H9 (cell line): ENCODE data around the gene PTPN3. TPM values are rescaled to one million over a fixed set of nuclear protein-coding genes. Genes with fewer than 3 reads are reported as not detected.

Source experiments
- DNase-seq: peaks from one replicate; pipeline ENCODE4 v3.0.0-alpha.2; 2017
- H2AFZ ChIP-seq: one replicate; pipeline ENCODE4 v1.6.1; 2013; ENCODE audit warnings: mild to moderate bottlenecking, low read length, control low read depth, moderate library complexity
- H2AK5ac ChIP-seq: 2 replicates; pipeline ENCODE4 v1.6.1; 2013; ENCODE audit warnings: low read length, control low read depth, mixed read lengths; ENCODE audit not compliant: insufficient read length
- H2BK120ac ChIP-seq: one replicate; pipeline ENCODE4 v1.6.1; 2013; ENCODE audit warnings: low read depth, mild to moderate bottlenecking, low read length, control low read depth, inconsistent platforms; ENCODE audit not compliant: poor library complexity, severe bottlenecking
- H2BK12ac ChIP-seq: 2 replicates; pipeline ENCODE4 v1.6.1; 2013; ENCODE audit warnings: low read length, control low read depth, mixed read lengths, low read depth; ENCODE audit not compliant: insufficient read length
- H2BK15ac ChIP-seq: 2 replicates; pipeline ENCODE4 v1.6.1; 2013; ENCODE audit warnings: low read depth, low read length, control low read depth
- H2BK20ac ChIP-seq: one replicate; pipeline ENCODE4 v1.6.1; 2013; ENCODE audit warnings: low read depth, mild to moderate bottlenecking, low read length, control low read depth, inconsistent platforms; ENCODE audit not compliant: poor library complexity, severe bottlenecking
- H2BK5ac ChIP-seq: 2 replicates; pipeline ENCODE4 v1.6.1; 2013; ENCODE audit warnings: low read length, control low read depth, mixed read lengths; ENCODE audit not compliant: insufficient read length
- H3K14ac ChIP-seq: 2 replicates; pipeline ENCODE4 v1.6.1; 2013; ENCODE audit warnings: low read length, control low read depth; ENCODE audit not compliant: insufficient read depth
- H3K18ac ChIP-seq: 2 replicates; pipeline ENCODE4 v1.6.1; 2013; ENCODE audit warnings: low read depth, mild to moderate bottlenecking, mixed read lengths, low read length, control low read depth; ENCODE audit not compliant: insufficient read length
- H3K23ac ChIP-seq: 2 replicates; pipeline ENCODE4 v1.6.1; 2013; ENCODE audit warnings: low read length, control low read depth, mixed read lengths, low read depth; ENCODE audit not compliant: insufficient read length
- H3K23me2 ChIP-seq: 2 replicates; pipeline ENCODE4 v1.6.1; 2013; ENCODE audit warnings: low read depth, mild to moderate bottlenecking, mixed read lengths, low read length, control low read depth; ENCODE audit not compliant: insufficient read length, poor library complexity, severe bottlenecking
- H3K27ac ChIP-seq: 2 replicates; pipeline ENCODE4 v1.5.1; 2013; ENCODE audit warnings: low read length, control low read depth, mixed read lengths, low read depth; ENCODE audit not compliant: insufficient read length
- H3K27me3 ChIP-seq: 2 replicates; pipeline ENCODE4 v1.6.1; 2013; ENCODE audit warnings: low read length, control low read depth, inconsistent platforms; ENCODE audit not compliant: insufficient read depth
- H3K4ac ChIP-seq: 2 replicates; pipeline ENCODE4 v1.6.1; 2013; ENCODE audit warnings: low read depth, mild to moderate bottlenecking, control low read depth, inconsistent platforms, low read length, moderate library complexity
- H3K4me1 ChIP-seq: 2 replicates; pipeline ENCODE4 v1.6.1; 2013; ENCODE audit warnings: low read length, control low read depth, inconsistent platforms; ENCODE audit not compliant: insufficient read depth
- H3K4me2 ChIP-seq: 2 replicates; pipeline ENCODE4 v1.6.1; 2013; ENCODE audit warnings: low read length, control low read depth, mixed read lengths; ENCODE audit not compliant: insufficient read length, insufficient read depth
- H3K56ac ChIP-seq: 2 replicates; pipeline ENCODE4 v1.6.1; 2013; ENCODE audit warnings: low read depth, mild to moderate bottlenecking, mixed read lengths, low read length, control low read depth; ENCODE audit not compliant: insufficient read length
- H3K79me1 ChIP-seq: 2 replicates; pipeline ENCODE4 v1.6.1; 2013; ENCODE audit warnings: low read depth, mild to moderate bottlenecking, moderate library complexity, low read length, control low read depth, inconsistent platforms; ENCODE audit not compliant: insufficient read depth, poor library complexity, severe bottlenecking
- H3K79me2 ChIP-seq: 2 replicates; pipeline ENCODE4 v1.6.1; 2013; ENCODE audit warnings: low read length, control low read depth, inconsistent platforms; ENCODE audit not compliant: insufficient read depth
- H3K9ac ChIP-seq: 2 replicates; pipeline ENCODE4 v1.6.1; 2013; ENCODE audit warnings: low read length, control low read depth, mixed read lengths; ENCODE audit not compliant: insufficient read length; ENCODE audit errors: extremely low read depth
- H3K9me3 ChIP-seq: one replicate; pipeline ENCODE4 v1.6.1; 2013; ENCODE audit warnings: low read depth, low read length, inconsistent platforms; ENCODE audit not compliant: control insufficient read depth
- H3T11ph ChIP-seq: one replicate; pipeline ENCODE4 v1.6.1; 2013; ENCODE audit warnings: mild to moderate bottlenecking, low read length, control low read depth, inconsistent platforms
- H4K20me1 ChIP-seq: one replicate; pipeline ENCODE4 v1.6.1; 2013; ENCODE audit not compliant: control insufficient read depth, insufficient read length, insufficient read depth
- H4K5ac ChIP-seq: 2 replicates; pipeline ENCODE4 v1.6.1; 2013; ENCODE audit warnings: low read depth, mild to moderate bottlenecking, mixed read lengths, low read length, control low read depth; ENCODE audit not compliant: insufficient read length
- H4K8ac ChIP-seq: replicated peaks from 2 replicates; pipeline ENCODE4 v1.6.1; 2013; ENCODE audit warnings: low read length, control low read depth, mixed read lengths, low read depth; ENCODE audit not compliant: insufficient read length
- H4K91ac ChIP-seq: 2 replicates; pipeline ENCODE4 v1.6.1; 2013; ENCODE audit warnings: low read depth, mild to moderate bottlenecking, moderate library complexity, mixed read lengths, low read length, control low read depth; ENCODE audit not compliant: insufficient read length
- H3K27ac Mint-ChIP-seq, 3 experiments: 2 replicates in 2 of 3; 3 replicates in 1 of 3; pipeline ENCODE4 v1.8.0; 2020 to 2021; ENCODE audit warnings: mixed read lengths in 3 of 3, mild to moderate bottlenecking in 1 of 3, moderate library complexity in 1 of 3
- H3K27me3 Mint-ChIP-seq: 2 replicates; pipeline ENCODE4 v1.8.0; 2021; ENCODE audit warnings: low read depth, mild to moderate bottlenecking, moderate library complexity, mixed read lengths
- H3K36me3 Mint-ChIP-seq, 3 experiments: 2 replicates in 2 of 3; 3 replicates in 1 of 3; pipeline ENCODE4 v1.8.0; 2020 to 2021; ENCODE audit warnings: low read depth in 3 of 3, mixed read lengths in 3 of 3; ENCODE audit not compliant: insufficient read depth in 1 of 3
- H3K4me1 Mint-ChIP-seq, 2 experiments: 2 replicates each; pipeline ENCODE4 v1.8.0; 2020; ENCODE audit warnings: mixed read lengths in 2 of 2
- H3K4me3 Mint-ChIP-seq, 2 experiments: 2 replicates in 1 of 2; 3 replicates in 1 of 2; pipeline ENCODE4 v1.8.0; 2020 to 2021; ENCODE audit warnings: mild to moderate bottlenecking in 2 of 2, mixed read lengths in 2 of 2, moderate library complexity in 1 of 2
- H3K9me3 Mint-ChIP-seq, 2 experiments: 2 replicates in 1 of 2; 3 replicates in 1 of 2; pipeline ENCODE4 v1.8.0; 2020; ENCODE audit warnings: mild to moderate bottlenecking in 2 of 2, mixed read lengths in 2 of 2, moderate library complexity in 1 of 2
- WGBS: extraction: QIAGEN DNeasy Blood & Tissue Kit; methylation state at CpG from one replicate; pipeline ENCODE4 v1.1.7; 2013; ENCODE audit warnings: missing lambda C conversion rate, low lambda C conversion rate, mixed read lengths; ENCODE audit not compliant: insufficient read length; ENCODE audit errors: extremely low coverage; 5-methylcytosine and 5-hydroxymethylcytosine counted together
- total RNA-seq: library from RNA; stranded (reverse); gene quantifications from 2 replicates; pipeline ENCODE4 v1.2.1, GENCODE V29; 2021
- TF ChIP-seq, protein P1 (sequence below): fragments of 200-600 bp; sonication (generic); conservative IDR thresholded peaks from 3 replicates; pipeline ENCODE4 v1.8.0; 2021; ENCODE audit warnings: antibody characterized with exemption, mild to moderate bottlenecking

PTPN3 gene
- total RNA-seq, 1 experiment from 2014 or later: 2.6 TPM

DNA sequence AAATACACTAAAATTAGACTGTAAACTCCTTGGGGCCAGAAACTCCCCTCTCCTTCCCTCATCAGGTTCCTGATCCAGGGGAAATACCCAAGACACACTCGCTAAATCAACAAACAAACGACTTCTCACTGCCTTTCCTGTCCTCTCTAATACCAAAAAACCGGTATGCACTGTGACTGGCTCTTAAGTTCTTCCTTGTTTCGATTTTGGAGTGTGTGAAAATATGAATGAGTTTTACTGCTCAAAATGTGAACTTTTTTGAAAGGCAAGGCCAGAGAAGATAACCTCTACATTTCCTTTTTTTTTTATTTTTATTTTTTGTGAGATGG lies 96.2 kb downstream of the PTPN3 start:
- no peak overlapping the region for H3K23ac ChIP-seq
- H3K4me2 ChIP-seq: no peak overlapping the region
- H3K4me1 Mint-ChIP-seq: peaks cover 0 to 6% of the 10 kb centered on the region in 2 experiments; a peak in 3 of 4 replicates
- no peak overlapping the region for H3K9ac ChIP-seq
- no peak overlapping the region for H2BK12ac ChIP-seq
- H4K5ac ChIP-seq: no peak overlapping the region
- H3K18ac ChIP-seq: no peak overlapping the region
- H3K23me2 ChIP-seq: no peaks in the 10 kb centered on the region
- WGBS: no CpG with 5 or more reads among the region's 4 CpGs
- H3K79me2 ChIP-seq: no peaks in the 10 kb centered on the region
- H4K20me1 ChIP-seq: no peaks in the 10 kb centered on the region
- no peak overlapping the region for H2BK15ac ChIP-seq
- TF ChIP-seq, protein P1, sequence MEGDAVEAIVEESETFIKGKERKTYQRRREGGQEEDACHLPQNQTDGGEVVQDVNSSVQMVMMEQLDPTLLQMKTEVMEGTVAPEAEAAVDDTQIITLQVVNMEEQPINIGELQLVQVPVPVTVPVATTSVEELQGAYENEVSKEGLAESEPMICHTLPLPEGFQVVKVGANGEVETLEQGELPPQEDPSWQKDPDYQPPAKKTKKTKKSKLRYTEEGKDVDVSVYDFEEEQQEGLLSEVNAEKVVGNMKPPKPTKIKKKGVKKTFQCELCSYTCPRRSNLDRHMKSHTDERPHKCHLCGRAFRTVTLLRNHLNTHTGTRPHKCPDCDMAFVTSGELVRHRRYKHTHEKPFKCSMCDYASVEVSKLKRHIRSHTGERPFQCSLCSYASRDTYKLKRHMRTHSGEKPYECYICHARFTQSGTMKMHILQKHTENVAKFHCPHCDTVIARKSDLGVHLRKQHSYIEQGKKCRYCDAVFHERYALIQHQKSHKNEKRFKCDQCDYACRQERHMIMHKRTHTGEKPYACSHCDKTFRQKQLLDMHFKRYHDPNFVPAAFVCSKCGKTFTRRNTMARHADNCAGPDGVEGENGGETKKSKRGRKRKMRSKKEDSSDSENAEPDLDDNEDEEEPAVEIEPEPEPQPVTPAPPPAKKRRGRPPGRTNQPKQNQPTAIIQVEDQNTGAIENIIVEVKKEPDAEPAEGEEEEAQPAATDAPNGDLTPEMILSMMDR: no peak
- H3K79me1 ChIP-seq: no peaks in the 10 kb centered on the region
- no peaks in the 10 kb centered on the region for H3K4me1 ChIP-seq
- H3K4ac ChIP-seq: no peak overlapping the region
- H3K27ac Mint-ChIP-seq: no peak overlapping the region
- no peak for DNase-seq
- no peak overlapping the region for H2BK20ac ChIP-seq
- H3K4me3 Mint-ChIP-seq: no peak overlapping the region
- no peak overlapping the region for H2BK120ac ChIP-seq
- peaks cover 0 to 3% (median 0%) of the 10 kb centered on the region in 3 experiments; a peak in 1 of 7 replicates for H3K36me3 Mint-ChIP-seq
- no peak overlapping the region for H3K27ac ChIP-seq
- H3K9me3 ChIP-seq: no peaks in the 10 kb centered on the region
- no peak overlapping the region for H2AFZ ChIP-seq
- H2BK5ac ChIP-seq: no peak overlapping the region
- H3K27me3 ChIP-seq: no peaks in the 10 kb centered on the region
- H2AK5ac ChIP-seq: no peak overlapping the region
- no peaks in the 10 kb centered on the region for H3K9me3 Mint-ChIP-seq
- H3K14ac ChIP-seq: no peak overlapping the region
- no peak overlapping the region for H4K8ac ChIP-seq
- no peak overlapping the region for H3T11ph ChIP-seq
- no peak overlapping the region for H4K91ac ChIP-seq
- no peaks in the 10 kb centered on the region for H3K27me3 Mint-ChIP-seq
- no peak overlapping the region for H3K56ac ChIP-seq
